DND-41 (cell line): Measurements from ENCODE around the gene FAM83F.

Experiments
- EZH2 ChIP-seq: IDR thresholded peaks from 3 replicates; pipeline ENCODE4 v1.6.1; 2012; ENCODE audit warnings: borderline replicate concordance, low read depth, mild to moderate bottlenecking, moderate library complexity, low read length, inconsistent platforms; ENCODE audit not compliant: severe bottlenecking
- TF ChIP-seq, protein P1 (sequence below): IDR thresholded peaks from 2 replicates; pipeline ENCODE4 v1.5.1; 2012; ENCODE audit warnings: borderline replicate concordance, low read length, moderate library complexity, mild to moderate bottlenecking; ENCODE audit not compliant: poor library complexity, severe bottlenecking; ENCODE audit errors: extremely low read depth

DNA sequence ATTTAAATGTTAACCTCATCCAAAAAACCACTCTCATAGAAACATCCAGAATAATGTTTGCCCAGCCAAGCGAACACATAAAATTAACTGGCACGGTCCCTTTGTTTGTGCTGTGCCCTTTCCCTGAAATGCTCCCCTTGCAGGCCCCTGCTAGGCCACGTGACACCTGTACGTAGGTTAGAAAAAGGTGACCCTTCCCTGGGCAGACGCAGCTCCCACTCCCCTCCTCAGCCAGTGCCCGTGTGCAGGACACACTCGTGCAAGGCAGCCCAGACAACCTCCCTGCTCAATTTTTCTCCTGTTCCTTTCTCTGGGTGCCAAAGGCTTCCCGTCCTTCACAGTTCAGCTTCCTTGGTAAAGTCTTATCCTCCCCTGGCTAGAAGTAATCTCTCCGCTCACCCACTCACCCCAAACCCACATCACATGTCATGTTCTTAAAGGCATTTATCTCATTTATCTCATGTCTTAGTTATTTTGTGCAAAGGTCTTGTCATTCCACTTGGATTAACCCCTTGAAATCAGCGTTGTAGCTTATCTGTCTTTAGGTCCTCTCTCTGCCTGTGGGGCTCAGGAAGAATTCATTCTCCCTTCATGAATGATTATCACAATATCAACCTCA, 20.7 kb downstream of the FAM83F start:
- TF ChIP-seq, protein P1, sequence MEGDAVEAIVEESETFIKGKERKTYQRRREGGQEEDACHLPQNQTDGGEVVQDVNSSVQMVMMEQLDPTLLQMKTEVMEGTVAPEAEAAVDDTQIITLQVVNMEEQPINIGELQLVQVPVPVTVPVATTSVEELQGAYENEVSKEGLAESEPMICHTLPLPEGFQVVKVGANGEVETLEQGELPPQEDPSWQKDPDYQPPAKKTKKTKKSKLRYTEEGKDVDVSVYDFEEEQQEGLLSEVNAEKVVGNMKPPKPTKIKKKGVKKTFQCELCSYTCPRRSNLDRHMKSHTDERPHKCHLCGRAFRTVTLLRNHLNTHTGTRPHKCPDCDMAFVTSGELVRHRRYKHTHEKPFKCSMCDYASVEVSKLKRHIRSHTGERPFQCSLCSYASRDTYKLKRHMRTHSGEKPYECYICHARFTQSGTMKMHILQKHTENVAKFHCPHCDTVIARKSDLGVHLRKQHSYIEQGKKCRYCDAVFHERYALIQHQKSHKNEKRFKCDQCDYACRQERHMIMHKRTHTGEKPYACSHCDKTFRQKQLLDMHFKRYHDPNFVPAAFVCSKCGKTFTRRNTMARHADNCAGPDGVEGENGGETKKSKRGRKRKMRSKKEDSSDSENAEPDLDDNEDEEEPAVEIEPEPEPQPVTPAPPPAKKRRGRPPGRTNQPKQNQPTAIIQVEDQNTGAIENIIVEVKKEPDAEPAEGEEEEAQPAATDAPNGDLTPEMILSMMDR, result no peak
- TF ChIP-seq EZH2, result no peak
